G401 (cell line): ENCODE data around the gene MUL1. TPM values are rescaled to one million over a fixed set of nuclear protein-coding genes. Genes with fewer than 3 reads are reported as not detected.
A peak's percentile ranks its signal among the peaks of the same experiment; 100 is the strongest.
"Not testable (repeated sequence)": the region's sequence is repeated elsewhere in the genome, so short reads cannot be mapped to it uniquely, and the experiment has no call there.

Experiments used
- DNase-seq: peaks from one replicate; pipeline ENCODE4 v3.0.0-alpha.2; 2015; ENCODE audit warnings: low spot score
- in situ Hi-C: cut with HindIII; loops from 2 replicates; pipeline ENCODE4 v1.10.0; 2016; ENCODE audit warnings: low sequenced_read_pairs, mixed read lengths
- total RNA-seq: library from RNA; depleted of rRNA; stranded (reverse); fragments of >200 nt; shearing (Covaris generic); gene quantifications from 2 replicates; pipeline ENCODE4 v1.2.3, GENCODE V29; 2014

The MUL1 gene
- total RNA-seq, 1 experiment from 2014 or later = 13.3 TPM

- in situ Hi-C loops = no loop called here
- peak; percentile 86 for DNase-seq
Observed at GRCh38 chr1:20521960-20522861, 14.3 kb upstream of the MUL1 start.

- in situ Hi-C loops, DNase-seq: not testable (repeated sequence)
Observed at GRCh38 chr1:20519609-20520262, 11.8 kb upstream of the MUL1 start.

GRCh38 chr1:20511518-20512428, 3.8 kb upstream of the MUL1 start:
- no peak for DNase-seq
- in situ Hi-C loops = no loop called here

GRCh38 chr1:20508411-20508771, 440 bp upstream of the MUL1 start:
- in situ Hi-C loops = no loop called here
- DNase-seq = no peak

GRCh38 chr1:20507248-20507563, 745 bp downstream of the MUL1 start:
- no peak for DNase-seq

GRCh38 chr1:20505488-20505887, 2.5 kb downstream of the MUL1 start:
- no peak for DNase-seq
- in situ Hi-C loops = no loop called here

More at GRCh38 chr1:20507248-20507563, 745 bp downstream of the MUL1 start:
- in situ Hi-C loops = no loop called here

- in situ Hi-C loops = no loop called here
- no peak for DNase-seq
Observed at GRCh38 chr1:20500716-20501115, 7.2 kb downstream of the MUL1 start.

GRCh38 chr1:20499718-20500117, 8.2 kb downstream of the MUL1 start:
- no peak for DNase-seq
- in situ Hi-C loops = no loop called here

GRCh38 chr1:20499105-20499504, 8.8 kb downstream of the MUL1 start:
- no peak for DNase-seq
- in situ Hi-C loops = no loop called here

- no peak for DNase-seq
- in situ Hi-C loops = no loop called here
Observed at GRCh38 chr1:20498116-20498515, 9.8 kb downstream of the MUL1 start.

- in situ Hi-C loops = no loop called here
- no peak for DNase-seq
Observed at GRCh38 chr1:20497506-20497905, 10.4 kb downstream of the MUL1 start.

- DNase-seq, in situ Hi-C loops: not testable (repeated sequence)
Observed at GRCh38 chr1:20496725-20497383, 11.1 kb downstream of the MUL1 start.

GRCh38 chr1:20496241-20496661, 11.7 kb downstream of the MUL1 start:
- DNase-seq = no peak
- in situ Hi-C loops = no loop called here

GRCh38 chr1:20495661-20496060, 12.3 kb downstream of the MUL1 start:
- in situ Hi-C loops = no loop called here
- no peak for DNase-seq

GRCh38 chr1:20494609-20495311, 13.2 kb downstream of the MUL1 start:
- in situ Hi-C loops = no loop called here
- DNase-seq = no peak

- DNase-seq = peak; percentile 92
- in situ Hi-C loops = no loop called here
Observed at GRCh38 chr1:20493839-20494608, 13.9 kb downstream of the MUL1 start.

GRCh38 chr1:20493309-20493708, 14.6 kb downstream of the MUL1 start:
- in situ Hi-C loops = no loop called here
- DNase-seq = no peak

GRCh38 chr1:20492751-20493150, 15.2 kb downstream of the MUL1 start:
- in situ Hi-C loops = no loop called here
- DNase-seq = no peak
